Activated B cell treated with CpG ODN at 0.5 μM for 24 hours (primary cell): ENCODE data around the gene DERL3. TPM values are rescaled to one million over a fixed set of nuclear protein-coding genes. Genes with fewer than 3 reads are reported as not detected.

Experiments used
- ATAC-seq: fragments of 200-7000 bp; cut with Tn5 transposase; one replicate; pipeline ENCODE4 v1.10.0; 2021; ENCODE audit warnings: low read depth, mild to moderate bottlenecking, moderate library complexity
- CTCF ChIA-PET: fragments of 350-600 bp; sonication (Branson Sonifier 250); formaldehyde crosslinking; loops from one replicate; lab custom pipeline; 2021; ENCODE audit warnings: antibody characterized with exemption; lab: Charles Lee
- POLR2A ChIA-PET: fragments of 350-600 bp; sonication (Branson Sonifier 250); formaldehyde crosslinking; loops from one replicate; lab custom pipeline; 2021; ENCODE audit warnings: antibody characterized with exemption; lab: Charles Lee
- DNase-seq: peaks from one replicate; pipeline ENCODE4 v3.0.0; 2022
- H3K27ac Mint-ChIP-seq: one replicate; pipeline ENCODE4 v1.8.0; 2020; ENCODE audit warnings: mixed read lengths
- H3K27me3 Mint-ChIP-seq: one replicate; pipeline ENCODE4 v1.8.0; 2021; ENCODE audit warnings: mixed read lengths
- H3K36me3 Mint-ChIP-seq: one replicate; pipeline ENCODE4 v1.8.0; 2021; ENCODE audit warnings: low read depth, mixed read lengths
- H3K4me1 Mint-ChIP-seq: one replicate; pipeline ENCODE4 v1.8.0; 2021; ENCODE audit warnings: mixed read lengths
- H3K4me3 Mint-ChIP-seq: one replicate; pipeline ENCODE4 v1.8.0; 2020; ENCODE audit warnings: mild to moderate bottlenecking, mixed read lengths
- H3K9me3 Mint-ChIP-seq: one replicate; pipeline ENCODE4 v1.8.0; 2020; ENCODE audit warnings: mixed read lengths
- intact Hi-C: fragments of 100-400 bp; cut with micrococcal nuclease; formaldehyde crosslinking; loops from one replicate; pipeline ENCODE4 v1.15.1; 2024
- total RNA-seq: library from RNA; stranded (reverse); gene quantifications from 2 replicates; pipeline ENCODE4 v1.2.3, GENCODE V29; 2022
- TF ChIP-seq, protein P1 (sequence below): fragments of 200-600 bp; IDR thresholded peaks from one replicate; pipeline ENCODE4 v1.8.0; 2022; ENCODE audit warnings: antibody characterized with exemption, mild to moderate bottlenecking

The DERL3 gene
- total RNA-seq, 1 donor from 2014 or later, result 18.3 TPM

DNA sequence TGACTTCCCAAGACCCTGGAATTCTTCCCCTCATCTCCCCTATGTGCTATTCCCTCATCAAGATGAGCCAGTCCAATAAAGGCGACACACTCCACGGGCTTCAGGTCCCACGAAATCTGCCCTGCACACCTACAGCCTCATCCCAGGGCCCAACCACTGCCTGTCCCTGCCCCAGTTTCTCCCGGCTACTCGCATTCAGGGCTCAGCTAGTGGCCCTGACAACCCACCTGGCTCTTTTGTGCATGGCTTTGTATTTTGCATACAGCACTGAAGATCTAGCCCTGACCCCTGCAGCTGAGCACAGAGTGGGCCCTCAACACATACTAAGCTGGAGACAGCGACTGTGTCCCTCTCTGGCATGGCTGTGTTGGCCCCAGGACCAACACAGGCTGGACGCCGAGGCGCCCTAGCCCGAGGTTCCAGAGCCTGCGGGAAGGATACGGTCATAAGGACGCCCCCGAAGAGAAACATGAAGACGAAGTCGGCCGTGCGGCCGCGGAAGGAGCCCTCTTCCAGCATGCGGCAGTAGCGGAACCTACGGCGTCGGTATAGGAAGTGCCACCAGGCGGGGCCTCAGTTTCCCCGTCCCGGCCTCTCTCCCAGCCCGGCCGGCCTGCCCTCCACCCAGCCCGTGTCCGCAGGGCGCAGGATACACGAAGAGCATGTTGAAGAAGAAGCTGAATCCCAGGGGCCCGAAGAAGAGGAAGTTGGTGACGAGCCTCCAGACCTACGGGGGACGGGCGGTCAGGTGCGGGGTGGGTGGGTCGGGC, 710 bp downstream of the DERL3 start:
- CTCF ChIA-PET, result interaction anchor here (1.0 to 1.1 kb wide), 2 partner anchors 11 to 67 kb away, joined by 4 to 5 read pairs; no protein-coding TSS in a partner anchor
- H3K27me3 Mint-ChIP-seq, result no peaks in the 10 kb centered on the region
- POLR2A ChIA-PET, result interaction anchor here (0.7 to 2.5 kb wide), 19 partner anchors 8 to 121 kb away, joined by 3 to 25 read pairs (median 5); partner anchors contain the start of genes CHCHD10, MIF, MMP11 and SLC2A11
- DNase-seq (no peak), ATAC-seq (peak; percentile 42)
- peak overlapping the region; percentile 95 for H3K27ac Mint-ChIP-seq
- H3K36me3 Mint-ChIP-seq, result peaks cover 28% of the 10 kb centered on the region
- peak overlapping the region; percentile 88 for H3K4me3 Mint-ChIP-seq
- peaks cover 68% of the 10 kb centered on the region for H3K4me1 Mint-ChIP-seq
- no peaks in the 10 kb centered on the region for H3K9me3 Mint-ChIP-seq
- TF ChIP-seq, protein P1, sequence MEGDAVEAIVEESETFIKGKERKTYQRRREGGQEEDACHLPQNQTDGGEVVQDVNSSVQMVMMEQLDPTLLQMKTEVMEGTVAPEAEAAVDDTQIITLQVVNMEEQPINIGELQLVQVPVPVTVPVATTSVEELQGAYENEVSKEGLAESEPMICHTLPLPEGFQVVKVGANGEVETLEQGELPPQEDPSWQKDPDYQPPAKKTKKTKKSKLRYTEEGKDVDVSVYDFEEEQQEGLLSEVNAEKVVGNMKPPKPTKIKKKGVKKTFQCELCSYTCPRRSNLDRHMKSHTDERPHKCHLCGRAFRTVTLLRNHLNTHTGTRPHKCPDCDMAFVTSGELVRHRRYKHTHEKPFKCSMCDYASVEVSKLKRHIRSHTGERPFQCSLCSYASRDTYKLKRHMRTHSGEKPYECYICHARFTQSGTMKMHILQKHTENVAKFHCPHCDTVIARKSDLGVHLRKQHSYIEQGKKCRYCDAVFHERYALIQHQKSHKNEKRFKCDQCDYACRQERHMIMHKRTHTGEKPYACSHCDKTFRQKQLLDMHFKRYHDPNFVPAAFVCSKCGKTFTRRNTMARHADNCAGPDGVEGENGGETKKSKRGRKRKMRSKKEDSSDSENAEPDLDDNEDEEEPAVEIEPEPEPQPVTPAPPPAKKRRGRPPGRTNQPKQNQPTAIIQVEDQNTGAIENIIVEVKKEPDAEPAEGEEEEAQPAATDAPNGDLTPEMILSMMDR, result no peak
- intact Hi-C loops, result loop anchor here (1.0 to 10.0 kb wide), 7 partner anchors 8 to 693 kb away; partner anchors contain the start of genes MIF, RAB36 and RSPH14

DNA sequence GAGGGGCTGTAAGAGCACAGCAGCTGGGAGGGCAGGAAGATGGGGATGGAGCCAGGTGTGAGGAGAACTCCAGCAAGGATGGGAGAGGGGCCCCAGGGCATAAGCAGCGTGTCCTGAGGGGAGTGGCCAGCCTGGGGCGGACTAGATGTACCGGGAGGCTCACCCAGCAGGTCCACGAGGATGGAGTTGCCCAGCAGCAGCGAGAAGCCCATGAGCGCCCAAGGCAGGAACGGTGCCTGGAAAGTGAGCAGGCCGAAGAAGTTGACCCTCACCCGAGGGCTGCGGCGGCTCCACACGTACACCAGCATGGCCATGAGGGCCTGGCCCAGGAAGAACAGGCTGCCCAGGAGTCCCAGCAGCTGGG, 1.3 kb downstream of the DERL3 start:
- intact Hi-C loops, result loop anchor here (10.0 kb wide), 2 partner anchors 597 to 693 kb away; partner anchors contain the start of genes RAB36 and RSPH14
- TF ChIP-seq, protein P1, result no peak
- CTCF ChIA-PET, result interaction anchor here (1.0 to 1.1 kb wide), 2 partner anchors 12 to 66 kb away, joined by 4 to 5 read pairs; no protein-coding TSS in a partner anchor
- POLR2A ChIA-PET, result interaction anchor here (0.9 to 2.5 kb wide), 7 partner anchors 12 to 85 kb away, joined by 3 to 17 read pairs (median 6); partner anchors contain the start of genes SLC2A11 and SMARCB1
- Mint-ChIP-seq H3K4me3 (peak overlapping the region; percentile 88), H3K27me3 (no peaks in the 10 kb centered on the region), H3K9me3 (no peaks in the 10 kb centered on the region), H3K27ac (peak overlapping the region; percentile 95), H3K36me3 (peaks cover 28% of the 10 kb centered on the region), H3K4me1 (peaks cover 62% of the 10 kb centered on the region)
- ATAC-seq (no peak), DNase-seq (no peak)

DNA sequence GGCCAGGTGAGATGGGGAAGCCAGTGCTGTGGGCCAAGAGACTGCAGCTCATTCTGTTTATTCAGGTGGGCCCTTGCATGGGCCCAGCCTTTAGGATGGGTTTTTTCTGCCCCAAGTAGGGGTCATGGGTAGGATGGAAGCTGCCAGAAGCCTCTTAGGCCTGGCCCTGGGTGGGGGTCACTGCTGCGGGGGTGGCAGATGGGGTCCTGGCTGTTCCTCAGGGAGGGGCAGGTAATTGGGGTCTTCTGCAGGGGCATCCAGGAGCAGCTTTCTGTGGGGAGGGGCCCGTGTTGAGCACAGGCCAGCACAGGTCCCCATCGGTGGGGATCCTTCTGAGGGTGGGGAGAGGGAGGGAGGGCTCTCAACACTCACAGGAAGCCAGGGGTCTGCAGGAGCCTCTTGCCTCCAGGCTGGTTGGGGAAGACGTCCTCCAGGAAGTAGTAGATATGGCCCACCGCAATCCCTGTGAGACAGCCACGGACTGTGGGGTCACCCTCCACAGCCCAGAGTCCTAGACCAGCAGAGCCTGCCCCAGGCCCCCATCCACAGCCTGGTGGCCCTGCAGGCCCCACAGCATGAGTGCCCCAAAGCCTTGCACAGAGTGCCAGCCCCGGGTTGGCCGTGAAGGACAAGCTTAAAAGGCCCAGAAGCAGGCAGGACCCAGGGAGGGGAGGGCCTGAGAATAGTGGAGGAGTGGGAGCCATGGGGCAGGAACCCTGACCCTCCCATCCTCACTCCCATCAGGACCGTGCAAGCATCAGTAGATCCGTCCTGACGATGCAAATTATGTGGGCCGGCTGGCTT, 1.9 kb downstream of the DERL3 start:
- H3K4me1 Mint-ChIP-seq, result peaks cover 62% of the 10 kb centered on the region
- POLR2A ChIA-PET, result interaction anchor here (0.6 to 2.5 kb wide), 8 partner anchors 13 to 718 kb away, joined by 3 to 17 read pairs (median 6); partner anchors contain the start of gene SLC2A11
- no peak for DNase-seq
- CTCF ChIA-PET, result interaction anchor here (2.1 kb wide), 1 partner anchor 12 kb away, joined by 7 read pairs; no protein-coding TSS in a partner anchor
- peak overlapping the region; percentile 95 for H3K27ac Mint-ChIP-seq
- H3K27me3 Mint-ChIP-seq, result no peaks in the 10 kb centered on the region
- TF ChIP-seq, protein P1, result no peak
- peaks cover 33% of the 10 kb centered on the region for H3K36me3 Mint-ChIP-seq
- no peaks in the 10 kb centered on the region for H3K9me3 Mint-ChIP-seq
- H3K4me3 Mint-ChIP-seq, result peak overlapping the region; percentile 88
- no peak for ATAC-seq
- intact Hi-C loops, result loop anchor here (10.0 kb wide), 2 partner anchors 598 to 692 kb away; partner anchors contain the start of genes RAB36 and RSPH14

DNA sequence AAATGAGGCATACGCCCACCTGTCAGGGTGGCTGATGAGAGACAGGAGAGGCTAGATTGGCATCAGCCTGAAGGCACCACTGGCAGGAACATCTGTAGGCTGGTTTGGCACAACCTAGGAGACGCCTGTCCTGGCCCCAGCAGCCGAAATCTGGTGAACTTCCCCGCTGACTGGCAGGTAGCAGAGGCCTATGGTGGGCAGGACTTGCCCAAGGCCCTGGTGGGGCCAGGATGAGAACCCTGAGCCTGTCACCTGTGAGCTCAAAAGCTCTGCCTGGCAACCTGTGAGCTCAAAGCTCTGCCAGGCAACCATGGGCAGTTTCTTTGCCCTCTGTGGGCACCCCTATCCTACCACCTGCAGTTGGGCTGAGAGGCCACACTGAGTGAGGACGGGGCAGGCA, 2.5 kb downstream of the DERL3 start:
- Mint-ChIP-seq H3K9me3 (no peaks in the 10 kb centered on the region), H3K27me3 (no peaks in the 10 kb centered on the region), H3K4me1 (peaks cover 56% of the 10 kb centered on the region), H3K36me3 (peaks cover 38% of the 10 kb centered on the region), H3K4me3 (peak overlapping the region; percentile 61), H3K27ac (peak overlapping the region; percentile 95)
- intact Hi-C loops, result loop anchor here (10.0 kb wide), 2 partner anchors 599 to 691 kb away; partner anchors contain the start of genes RAB36 and RSPH14
- TF ChIP-seq, protein P1, result no peak
- CTCF ChIA-PET, result interaction anchor here (2.1 kb wide), 1 partner anchor 13 kb away, joined by 7 read pairs; no protein-coding TSS in a partner anchor
- DNase-seq (no peak), ATAC-seq (no peak)
- POLR2A ChIA-PET, result interaction anchor here (0.6 to 2.2 kb wide), 4 partner anchors 10 to 719 kb away, joined by 3 to 8 read pairs (median 4); partner anchors contain the start of gene SLC2A11
